ENCODE measurements around the gene DLG2.

DNA sequence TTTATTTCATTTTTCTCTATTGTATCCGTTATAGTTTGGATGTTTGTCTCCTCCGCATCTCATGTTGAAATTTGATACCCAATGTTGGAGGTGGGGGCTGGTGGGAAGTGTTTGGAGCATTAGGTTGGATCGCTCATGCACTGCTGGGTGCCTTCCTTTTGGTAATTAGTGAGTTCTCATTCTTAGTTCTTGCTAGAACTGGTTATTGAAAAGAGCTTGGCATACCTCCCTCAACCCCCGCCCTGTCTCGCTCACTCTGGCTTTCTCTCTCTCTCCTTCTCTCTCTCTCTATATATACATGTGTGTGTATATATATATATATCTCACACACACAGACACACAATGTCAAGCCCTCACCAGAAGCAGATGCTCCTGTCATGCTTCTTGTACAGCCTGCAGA lies 978.7 kb downstream of the DLG2 start:
- TF ChIP-seq YY1 (IDR thresholded peaks at IDR 0.05; ENCODE audit: borderline replicate concordance in 1 of 3, control insufficient read depth in 1 of 3, extremely low read depth in 1 of 3, insufficient read depth in 3 of 3, insufficient read length in 1 of 3, insufficient replicate concordance in 2 of 3, low read depth in 1 of 3, low read length in 2 of 3) (no peak), ZBTB33 (CRISPR knock-in tag; IDR thresholded peaks at IDR 0.05) (no peak), POLR2AphosphoS5 (IDR thresholded peaks at IDR 0.05; ENCODE audit: control insufficient read depth, insufficient read depth, low read depth, low read length) (no peak), ZSCAN29 (IDR thresholded peaks at IDR 0.05) (no peak), MAZ (CRISPR knock-in tag; conservative IDR thresholded peaks at IDR 0.05 in 1 of 2, IDR thresholded peaks at IDR 0.05 in 1 of 2) (no peak), SIN3B (IDR thresholded peaks at IDR 0.05; ENCODE audit: low read depth) (no peak), MTA2 (IDR thresholded peaks at IDR 0.05; ENCODE audit: low read depth) (no peak), JUN (IDR thresholded peaks at IDR 0.05; ENCODE audit: borderline replicate concordance, low read depth, low read length) (no peak), JUN (CRISPR knock-in tag; IDR thresholded peaks at IDR 0.05; ENCODE audit: borderline replicate concordance) (no peak), MAFK (IDR thresholded peaks at IDR 0.05; ENCODE audit: low read length) (no peak), HMGN3 (IDR thresholded peaks at IDR 0.05; ENCODE audit: borderline replicate concordance, extremely low read depth, insufficient read length, low read depth, low read length) (no peak), EGR1 (conservative IDR thresholded peaks at IDR 0.05) (no peak), RB1 (IDR thresholded peaks at IDR 0.05; ENCODE audit: low read depth) (no peak), NCOA1 (IDR thresholded peaks at IDR 0.05; ENCODE audit: low read depth) (no peak)
- TF ChIP-seq, protein P1, sequence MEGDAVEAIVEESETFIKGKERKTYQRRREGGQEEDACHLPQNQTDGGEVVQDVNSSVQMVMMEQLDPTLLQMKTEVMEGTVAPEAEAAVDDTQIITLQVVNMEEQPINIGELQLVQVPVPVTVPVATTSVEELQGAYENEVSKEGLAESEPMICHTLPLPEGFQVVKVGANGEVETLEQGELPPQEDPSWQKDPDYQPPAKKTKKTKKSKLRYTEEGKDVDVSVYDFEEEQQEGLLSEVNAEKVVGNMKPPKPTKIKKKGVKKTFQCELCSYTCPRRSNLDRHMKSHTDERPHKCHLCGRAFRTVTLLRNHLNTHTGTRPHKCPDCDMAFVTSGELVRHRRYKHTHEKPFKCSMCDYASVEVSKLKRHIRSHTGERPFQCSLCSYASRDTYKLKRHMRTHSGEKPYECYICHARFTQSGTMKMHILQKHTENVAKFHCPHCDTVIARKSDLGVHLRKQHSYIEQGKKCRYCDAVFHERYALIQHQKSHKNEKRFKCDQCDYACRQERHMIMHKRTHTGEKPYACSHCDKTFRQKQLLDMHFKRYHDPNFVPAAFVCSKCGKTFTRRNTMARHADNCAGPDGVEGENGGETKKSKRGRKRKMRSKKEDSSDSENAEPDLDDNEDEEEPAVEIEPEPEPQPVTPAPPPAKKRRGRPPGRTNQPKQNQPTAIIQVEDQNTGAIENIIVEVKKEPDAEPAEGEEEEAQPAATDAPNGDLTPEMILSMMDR (IDR thresholded peaks at IDR 0.05 in 2 of 3, conservative IDR thresholded peaks at IDR 0.05 in 1 of 3; ENCODE audit: insufficient read depth in 2 of 3, low read depth in 1 of 3, low read length in 3 of 3) = no peak

Data from K562 (cell line).